MCF 10A (cell line): ENCODE results near the gene PTOV1. TPM values are rescaled to one million over a fixed set of nuclear protein-coding genes. Genes with fewer than 3 reads are reported as not detected.

Experiments used
- BruUV-seq: library from RNA; stranded (reverse); fragments of 400-500 nt; replicated peaks from 2 replicates; lab custom pipeline; 2021; lab: Mats Ljungman, UMichigan
- CTCF ChIA-PET: fragments of 300-600 bp; sonication (Branson Sonifier 250); formaldehyde crosslinking; extraction: SDS; loops from one replicate; lab custom pipeline; 2021; ENCODE audit warnings: antibody characterized with exemption, inconsistent platforms; lab: Yijun Ruan, JAX
- POLR2A ChIA-PET: fragments of 300-600, 350-650 bp; sonication (Branson Sonifier 250); formaldehyde crosslinking; extraction: SDS; loops from one replicate; lab custom pipeline; 2020; ENCODE audit warnings: antibody characterized with exemption, inconsistent platforms; lab: Yijun Ruan, JAX
- DNase-seq: peaks from one replicate; pipeline ENCODE4 v3.0.0-alpha.2; 2018; ENCODE audit not compliant: unreplicated experiment
- H3K27ac Mint-ChIP-seq: one replicate; pipeline ENCODE4 v1.8.0; 2022; ENCODE audit warnings: mild to moderate bottlenecking, low read depth, mixed read lengths; ENCODE audit not compliant: unreplicated experiment
- H3K27me3 Mint-ChIP-seq: one replicate; pipeline ENCODE4 v1.8.0; 2022; ENCODE audit warnings: mixed read lengths; ENCODE audit not compliant: insufficient read depth, unreplicated experiment
- H3K36me3 Mint-ChIP-seq: one replicate; pipeline ENCODE4 v1.8.0; 2022; ENCODE audit warnings: mild to moderate bottlenecking, moderate library complexity, mixed read lengths; ENCODE audit not compliant: insufficient read depth, unreplicated experiment
- H3K4me1 Mint-ChIP-seq: one replicate; pipeline ENCODE4 v1.8.0; 2022; ENCODE audit warnings: mixed read lengths; ENCODE audit not compliant: insufficient read depth, unreplicated experiment
- H3K4me3 Mint-ChIP-seq: one replicate; pipeline ENCODE4 v1.8.0; 2022; ENCODE audit warnings: mild to moderate bottlenecking, moderate library complexity, mixed read lengths; ENCODE audit not compliant: unreplicated experiment
- H3K9me3 Mint-ChIP-seq: one replicate; pipeline ENCODE4 v1.8.0; 2022; ENCODE audit warnings: mixed read lengths; ENCODE audit not compliant: unreplicated experiment
- intact Hi-C: fragments of 100-400 bp; cut with micrococcal nuclease; formaldehyde crosslinking; loops from 2 replicates; pipeline ENCODE4 v1.14.1; 2022
- total RNA-seq: library from RNA; stranded (reverse); gene quantifications from 2 replicates; pipeline ENCODE4 v1.2.3, GENCODE V29; 2022
- TF ChIP-seq, protein P1 (sequence below): fragments of 200-600 bp; IDR thresholded peaks from one replicate; pipeline ENCODE4 v1.8.0; 2022; ENCODE audit warnings: antibody characterized with exemption, mild to moderate bottlenecking; ENCODE audit not compliant: unreplicated experiment

PTOV1 gene
- total RNA-seq, 1 experiment from 2014 or later = 78.8 TPM

DNA sequence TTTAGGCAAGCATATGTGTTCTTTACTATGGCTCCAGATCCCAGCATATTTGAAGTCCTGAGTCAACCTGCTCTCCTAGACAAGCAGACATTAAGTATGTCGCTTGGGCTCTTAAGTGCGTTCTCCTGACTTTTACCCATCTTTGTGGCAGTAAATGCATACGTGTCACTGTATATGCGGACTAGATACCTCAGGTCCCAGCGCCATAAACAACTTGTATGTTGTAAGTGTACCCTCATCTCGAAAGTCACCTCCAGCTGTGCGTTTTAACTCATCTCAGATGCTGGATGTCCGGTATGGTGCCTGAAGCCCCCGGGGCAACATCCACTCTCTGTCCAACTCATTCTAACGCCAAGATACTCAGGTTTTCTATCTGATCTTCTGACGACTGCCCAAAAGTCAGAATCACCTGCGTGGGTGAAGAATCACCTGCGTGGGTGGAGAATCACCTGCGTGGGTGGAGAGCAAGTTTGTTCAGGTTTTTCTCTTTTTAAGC, 1.7 kb downstream of the PTOV1 start:
- no peak for DNase-seq
- Mint-ChIP-seq H3K9me3 (peaks cover 6% of the 10 kb centered on the region), H3K27ac (no peak overlapping the region), H3K36me3 (peaks cover 37% of the 10 kb centered on the region), H3K27me3 (no peaks in the 10 kb centered on the region), H3K4me3 (peak overlapping the region; percentile 84), H3K4me1 (peaks cover 32% of the 10 kb centered on the region)
- ChIA-PET POLR2A (interaction anchor here (0.6 to 4.3 kb wide), 8 partner anchors 8 to 357 kb away, joined by 3 to 40 read pairs (median 5); partner anchors contain the start of genes AP2A1 and MED25), CTCF (interaction anchor here (0.5 to 0.8 kb wide), 2 partner anchors 170 to 180 kb away, joined by 3 to 4 read pairs; no protein-coding TSS in a partner anchor)
- TF ChIP-seq, protein P1, sequence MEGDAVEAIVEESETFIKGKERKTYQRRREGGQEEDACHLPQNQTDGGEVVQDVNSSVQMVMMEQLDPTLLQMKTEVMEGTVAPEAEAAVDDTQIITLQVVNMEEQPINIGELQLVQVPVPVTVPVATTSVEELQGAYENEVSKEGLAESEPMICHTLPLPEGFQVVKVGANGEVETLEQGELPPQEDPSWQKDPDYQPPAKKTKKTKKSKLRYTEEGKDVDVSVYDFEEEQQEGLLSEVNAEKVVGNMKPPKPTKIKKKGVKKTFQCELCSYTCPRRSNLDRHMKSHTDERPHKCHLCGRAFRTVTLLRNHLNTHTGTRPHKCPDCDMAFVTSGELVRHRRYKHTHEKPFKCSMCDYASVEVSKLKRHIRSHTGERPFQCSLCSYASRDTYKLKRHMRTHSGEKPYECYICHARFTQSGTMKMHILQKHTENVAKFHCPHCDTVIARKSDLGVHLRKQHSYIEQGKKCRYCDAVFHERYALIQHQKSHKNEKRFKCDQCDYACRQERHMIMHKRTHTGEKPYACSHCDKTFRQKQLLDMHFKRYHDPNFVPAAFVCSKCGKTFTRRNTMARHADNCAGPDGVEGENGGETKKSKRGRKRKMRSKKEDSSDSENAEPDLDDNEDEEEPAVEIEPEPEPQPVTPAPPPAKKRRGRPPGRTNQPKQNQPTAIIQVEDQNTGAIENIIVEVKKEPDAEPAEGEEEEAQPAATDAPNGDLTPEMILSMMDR = no peak
- intact Hi-C loops = loop anchor here (5.0 to 10.0 kb wide), 2 partner anchors 85 to 178 kb away; partner anchors contain the start of genes AP2A1 and PRMT1
- TSS peak; percentile 55 for BruUV-seq

DNA sequence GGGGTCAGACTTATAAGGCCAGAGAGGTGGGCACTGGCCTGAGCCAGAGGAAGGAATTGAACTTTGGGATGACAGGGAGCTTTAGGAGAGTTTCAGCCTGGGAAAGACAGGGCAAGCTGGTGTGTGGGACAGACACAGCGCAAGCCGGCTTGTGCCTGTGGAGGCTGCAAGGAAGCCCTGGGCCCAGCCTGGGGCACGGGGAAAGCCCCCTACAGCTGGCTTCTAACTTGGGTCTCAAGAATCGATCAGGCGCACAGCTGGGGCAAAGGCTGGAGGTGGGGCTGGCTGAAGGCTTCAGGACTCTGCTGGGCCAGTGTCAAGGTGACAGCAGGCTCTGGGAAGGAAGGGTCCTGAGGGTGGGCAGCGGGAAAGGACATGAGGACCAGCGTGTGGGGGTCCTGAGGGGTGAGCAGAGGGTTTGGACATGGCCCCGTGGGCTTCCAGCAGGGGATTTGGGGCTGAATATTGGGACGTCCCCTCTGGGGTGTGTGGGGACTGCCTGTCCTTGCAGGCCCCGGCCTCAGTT, 3.0 kb downstream of the PTOV1 start:
- H3K36me3 Mint-ChIP-seq = peaks cover 45% of the 10 kb centered on the region
- no peak for DNase-seq
- H3K4me1 Mint-ChIP-seq = peaks cover 27% of the 10 kb centered on the region
- ChIA-PET CTCF (no interaction called here), POLR2A (interaction anchor here (1.2 to 4.3 kb wide), 2 partner anchors 13 to 16 kb away, joined by 3 to 40 read pairs; no protein-coding TSS in a partner anchor)
- BruUV-seq = no TSS peak
- H3K9me3 Mint-ChIP-seq = peaks cover 4% of the 10 kb centered on the region
- intact Hi-C loops = loop anchor here (5.0 to 10.0 kb wide), 2 partner anchors 87 to 179 kb away; partner anchors contain the start of genes AP2A1 and PRMT1
- no peak overlapping the region for H3K4me3 Mint-ChIP-seq
- TF ChIP-seq, protein P1 = no peak
- H3K27me3 Mint-ChIP-seq = no peaks in the 10 kb centered on the region
- H3K27ac Mint-ChIP-seq = no peak overlapping the region

DNA sequence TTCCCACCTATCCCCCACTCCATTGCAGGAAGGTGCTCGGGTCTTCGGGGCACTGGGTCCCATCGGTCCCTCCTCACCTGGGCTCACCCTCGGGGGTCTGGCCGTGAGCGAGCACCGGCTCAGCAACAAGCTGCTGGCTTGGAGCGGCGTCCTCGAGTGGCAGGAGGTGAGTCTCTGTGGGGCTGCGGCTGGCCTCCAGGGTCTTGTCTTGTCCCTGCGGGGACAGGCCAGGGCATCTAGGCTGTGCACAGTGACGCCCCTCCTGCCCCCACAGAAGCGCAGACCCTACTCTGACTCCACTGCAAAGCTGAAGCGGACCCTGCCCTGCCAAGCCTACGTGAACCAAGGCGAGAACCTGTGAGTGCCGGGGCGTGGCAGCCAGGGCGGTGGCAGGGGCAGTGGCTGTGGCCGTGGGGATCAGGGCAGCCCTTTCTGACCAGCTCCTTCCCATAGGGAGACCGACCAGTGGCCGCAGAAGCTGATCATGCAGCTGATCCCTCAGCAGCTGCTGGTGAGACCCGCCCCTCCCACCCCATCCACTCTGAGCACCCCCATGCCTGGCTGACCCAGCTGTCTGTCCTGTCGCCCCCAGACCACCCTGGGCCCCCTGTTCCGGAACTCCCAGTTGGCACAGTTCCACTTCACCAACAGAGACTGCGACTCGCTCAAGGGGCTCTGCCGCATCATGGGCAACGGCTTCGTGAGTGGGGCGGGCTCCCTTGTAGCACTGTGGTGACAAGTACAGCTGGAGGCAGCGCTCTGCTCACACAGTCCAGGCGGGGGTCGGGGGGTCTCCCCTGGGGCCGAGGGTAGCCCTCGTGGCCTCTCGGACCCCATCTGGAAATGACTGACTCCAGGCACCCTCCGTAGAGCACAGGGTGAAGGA, 3.7 kb downstream of the PTOV1 start:
- H3K27me3 Mint-ChIP-seq = no peaks in the 10 kb centered on the region
- H3K4me1 Mint-ChIP-seq = peaks cover 22% of the 10 kb centered on the region
- no peak overlapping the region for H3K4me3 Mint-ChIP-seq
- no peaks in the 10 kb centered on the region for H3K9me3 Mint-ChIP-seq
- H3K27ac Mint-ChIP-seq = no peak overlapping the region
- peaks cover 52% of the 10 kb centered on the region for H3K36me3 Mint-ChIP-seq
- no TSS peak for BruUV-seq
- intact Hi-C loops = loop anchor here (5.0 to 10.0 kb wide), 2 partner anchors 87 to 180 kb away; partner anchors contain the start of genes AP2A1 and PRMT1
- DNase-seq = no peak
- CTCF ChIA-PET = interaction anchor here (0.6 to 0.7 kb wide), 2 partner anchors 286 to 350 kb away, joined by 4 read pairs; no protein-coding TSS in a partner anchor
- TF ChIP-seq, protein P1 = no peak
- POLR2A ChIA-PET = interaction anchor here (0.7 to 4.3 kb wide), 3 partner anchors 12 to 21 kb away, joined by 3 to 40 read pairs (median 3); no protein-coding TSS in a partner anchor
